IMR-90 (cell line): Measurements from ENCODE around the gene SPART. TPM values are rescaled to one million over a fixed set of nuclear protein-coding genes. Genes with fewer than 3 reads are reported as not detected.

ENCODE experiments used
- ATAC-seq: fragments of 200-7000 bp; cut with Tn5 transposase; 2 replicates; pipeline ENCODE4 v1.9.1; 2020; ENCODE audit warnings: low read depth, mild to moderate bottlenecking, moderate library complexity
- BruUV-seq: library from RNA; stranded (reverse); fragments of 400-500 nt; replicated peaks from 2 replicates; lab custom pipeline; 2021; lab: Mats Ljungman, UMichigan
- CTCF ChIA-PET: fragments of 300-600 bp; formaldehyde crosslinking; extraction: SDS; loops from one replicate; lab custom pipeline; 2021; ENCODE audit warnings: antibody characterized with exemption; lab: Yijun Ruan, JAX
- POLR2A ChIA-PET: fragments of 300-600 bp; sonication (Branson Sonifier 250); formaldehyde crosslinking; loops from one replicate; lab custom pipeline; 2022; ENCODE audit warnings: antibody characterized with exemption; ENCODE audit not compliant: unreplicated experiment; lab: Charles Lee
- DNase-seq: peaks from one replicate; pipeline ENCODE4 v3.0.0; 2013
- H2AFZ ChIP-seq: replicated peaks from 2 replicates; pipeline ENCODE3; 2013; ENCODE audit warnings: low read length, mild to moderate bottlenecking; ENCODE audit not compliant: poor library complexity
- H2AK5ac ChIP-seq: 2 replicates; pipeline ENCODE4 v1.6.1; 2013; ENCODE audit warnings: low read depth, low read length, inconsistent platforms
- H2AK9ac ChIP-seq: replicated peaks from 2 replicates; pipeline ENCODE3; 2013; ENCODE audit warnings: mild to moderate bottlenecking, low read depth, low read length, moderate library complexity; ENCODE audit not compliant: poor library complexity
- H2BK120ac ChIP-seq: 2 replicates; pipeline ENCODE4 v1.6.1; 2013; ENCODE audit warnings: low read depth, low read length, inconsistent platforms
- H2BK15ac ChIP-seq: 3 replicates; pipeline ENCODE4 v1.6.1; 2013; ENCODE audit warnings: low read depth, low read length, inconsistent platforms
- H2BK20ac ChIP-seq: 2 replicates; pipeline ENCODE4 v1.6.1; 2013; ENCODE audit warnings: low read depth, mild to moderate bottlenecking, inconsistent platforms, low read length, moderate library complexity
- H2BK5ac ChIP-seq: 2 replicates; pipeline ENCODE4 v1.6.1; 2013; ENCODE audit warnings: mild to moderate bottlenecking, low read depth, low read length, inconsistent platforms; ENCODE audit not compliant: poor library complexity, severe bottlenecking
- H3K14ac ChIP-seq: replicated peaks from 2 replicates; pipeline ENCODE4 v1.6.1; 2013; ENCODE audit warnings: low read depth, low read length, inconsistent platforms
- H3K18ac ChIP-seq: 2 replicates; pipeline ENCODE4 v1.6.1; 2013; ENCODE audit warnings: low read depth, low read length, control low read depth
- H3K23ac ChIP-seq: 2 replicates; pipeline ENCODE4 v1.6.1; 2013; ENCODE audit warnings: low read depth, low read length, inconsistent platforms
- H3K27ac ChIP-seq: 2 replicates; pipeline ENCODE4 v1.5.1; 2013; ENCODE audit warnings: mild to moderate bottlenecking, control low read depth, low read length; ENCODE audit not compliant: insufficient read depth
- H3K27me3 ChIP-seq: 2 replicates; pipeline ENCODE4 v1.6.1; 2013; ENCODE audit warnings: low read length; ENCODE audit not compliant: control insufficient read depth, insufficient read depth
- H3K36me3 ChIP-seq: 2 replicates; pipeline ENCODE4 v1.6.1; 2013; ENCODE audit warnings: low read length, mixed read lengths; ENCODE audit not compliant: control insufficient read depth, insufficient read depth
- H3K4ac ChIP-seq: 2 replicates; pipeline ENCODE4 v1.6.1; 2013; ENCODE audit warnings: low read depth, low read length, inconsistent platforms
- H3K4me1 ChIP-seq: 2 replicates; pipeline ENCODE4 v1.6.1; 2013; ENCODE audit warnings: low read length, mixed read lengths; ENCODE audit not compliant: control insufficient read depth, insufficient read depth
- H3K4me2 ChIP-seq: 2 replicates; pipeline ENCODE4 v1.6.1; 2013; ENCODE audit warnings: low read depth, mild to moderate bottlenecking, control low read depth, low read length, moderate library complexity
- H3K4me3 ChIP-seq: 2 replicates; pipeline ENCODE4 v1.5.1; 2013; ENCODE audit warnings: low read depth, mild to moderate bottlenecking, control low read depth, low read length, moderate library complexity; ENCODE audit not compliant: insufficient read depth
- H3K56ac ChIP-seq: 2 replicates; pipeline ENCODE4 v1.6.1; 2013; ENCODE audit warnings: low read length, inconsistent platforms; ENCODE audit not compliant: insufficient read depth; ENCODE audit errors: extremely low read depth
- H3K79me1 ChIP-seq, 2 experiments: 2 replicates each; pipeline ENCODE4 v1.6.1; 2013; ENCODE audit warnings: low read length in 2 of 2, inconsistent platforms in 1 of 2, low read depth in 1 of 2
- H3K9ac ChIP-seq: 2 replicates; pipeline ENCODE4 v1.6.1; 2013; ENCODE audit warnings: low read depth, low read length, control low read depth
- H3K9me1 ChIP-seq: 2 replicates; pipeline ENCODE4 v1.6.1; 2013; ENCODE audit warnings: low read length, inconsistent platforms; ENCODE audit not compliant: insufficient read depth
- H3K9me3 ChIP-seq: 2 replicates; pipeline ENCODE4 v1.6.1; 2013; ENCODE audit warnings: low read length; ENCODE audit not compliant: control insufficient read depth, insufficient read depth
- H4K20me1 ChIP-seq: 2 replicates; pipeline ENCODE4 v1.6.1; 2013; ENCODE audit warnings: low read length, inconsistent platforms; ENCODE audit not compliant: insufficient read depth
- H4K5ac ChIP-seq: 2 replicates; pipeline ENCODE4 v1.6.1; 2013; ENCODE audit warnings: mild to moderate bottlenecking, low read depth, low read length, control low read depth
- H4K8ac ChIP-seq, 2 experiments: 2 replicates each; pipeline ENCODE4 v1.6.1; 2013; ENCODE audit warnings: low read depth in 2 of 2, low read length in 2 of 2, control low read depth in 1 of 2, inconsistent platforms in 1 of 2
- H4K91ac ChIP-seq: 2 replicates; pipeline ENCODE4 v1.6.1; 2013; ENCODE audit warnings: low read depth, low read length, inconsistent platforms; ENCODE audit not compliant: insufficient read depth
- MAZ ChIP-seq: IDR thresholded peaks from 2 replicates; pipeline ENCODE4 v1.6.1; 2012; ENCODE audit warnings: low read depth, mild to moderate bottlenecking, low read length, improper control_type of control experiment, moderate library complexity, borderline replicate concordance
- RAD21 ChIP-seq: IDR thresholded peaks from 2 replicates; pipeline ENCODE4 v1.6.1; 2012; ENCODE audit warnings: low read length, improper control_type of control experiment
- RCOR1 ChIP-seq: IDR thresholded peaks from 2 replicates; pipeline ENCODE4 v1.6.1; 2012; ENCODE audit warnings: mild to moderate bottlenecking, low read length, improper control_type of control experiment; ENCODE audit not compliant: insufficient replicate concordance
- RFX5 ChIP-seq: IDR thresholded peaks from 2 replicates; pipeline ENCODE4 v1.8.0; 2012; ENCODE audit warnings: low read depth, mild to moderate bottlenecking, low read length, moderate library complexity
- SMC3 ChIP-seq: fragments of 150-350 bp; IDR thresholded peaks from 2 replicates; pipeline ENCODE4 v1.6.1; 2016; ENCODE audit warnings: low read depth, mild to moderate bottlenecking, antibody characterized with exemption, low read length, moderate library complexity
- WGBS, 2 experiments: methylation state at CpG; one replicate each; pipeline versions ENCODE4 v1.1.5 to v1.1.7; 2013; ENCODE audit warnings: missing lambda C conversion rate in 2 of 2; ENCODE audit not compliant: insufficient read length in 1 of 2; ENCODE audit errors: extremely low coverage in 2 of 2; 5-methylcytosine and 5-hydroxymethylcytosine counted together
- dilution Hi-C: fragments of 300-500 bp; cut with HindIII; formaldehyde crosslinking; loops from one replicate; pipeline ENCODE4 v1.14.3; 2018; ENCODE audit warnings: low sequenced_read_pairs; ENCODE audit not compliant: unreplicated experiment
- in situ Hi-C: fragments of 300-500 bp; cut with MboI; formaldehyde crosslinking; loops from 3 replicates; pipeline ENCODE4 v1.14.3; 2019; ENCODE audit warnings: low sequenced_read_pairs, inconsistent platforms, mixed read lengths
- intact Hi-C: fragments of 100-400 bp; cut with micrococcal nuclease; formaldehyde crosslinking; loops from 2 replicates; pipeline ENCODE4 v1.10.0; 2022
- polyA plus RNA-seq, 3 experiments: library from polyadenylated mRNA; depleted of rRNA; stranded (reverse); fragments of >200 nt; gene quantifications; 2 replicates each; pipeline ENCODE4 v1.2.3, GENCODE V29; 2012; ENCODE audit warnings: low replicate concordance in 1 of 3
- total RNA-seq: library from RNA; depleted of rRNA; stranded (reverse); fragments of >200 nt; gene quantifications from 2 replicates; pipeline ENCODE4 v1.2.3, GENCODE V29; 2012
- TF ChIP-seq, protein P1 (sequence below): fragments of 150-350 bp; IDR thresholded peaks from 2 replicates; pipeline ENCODE4 v1.6.1; 2016; ENCODE audit warnings: low read depth, mild to moderate bottlenecking, low read length, moderate library complexity, borderline replicate concordance
- TF ChIP-seq, protein P2 (sequence below): fragments of 150-350 bp; IDR thresholded peaks from 2 replicates; pipeline ENCODE4 v1.6.1; 2017; ENCODE audit warnings: mild to moderate bottlenecking, antibody characterized with exemption, low read length, low read depth

Gene SPART
- total and polyA plus RNA-seq, 2 of the 4 experiments (the other 2 are of a cell fraction), result 43.8 to 110 TPM

DNA sequence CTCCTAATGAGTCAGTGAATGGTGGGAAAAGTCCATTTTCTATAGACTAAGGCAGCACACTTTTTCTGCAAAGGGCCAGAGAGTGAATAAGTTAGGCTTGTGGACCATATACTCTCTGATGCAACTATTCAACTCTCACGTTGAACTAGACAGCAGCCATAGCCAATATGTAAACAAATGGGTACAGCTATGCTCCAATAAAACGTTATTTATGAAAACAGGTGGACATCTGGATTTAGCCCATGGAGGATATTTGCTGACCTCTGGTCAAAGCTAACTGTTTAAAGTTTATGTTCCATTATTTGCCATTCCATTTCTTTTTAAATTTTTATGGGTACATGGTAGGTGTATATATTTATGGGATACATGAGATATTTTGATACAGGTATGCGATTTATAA lies 43.9 kb downstream of the SPART start:
- Histone ChIP-seq H3K18ac (no peak overlapping the region), H3K4ac (no peak overlapping the region), H3K56ac (no peak overlapping the region), H4K5ac (no peak overlapping the region), H3K9me3 (no peaks in the 10 kb centered on the region), H3K4me2 (no peak overlapping the region), H3K4me1 (peaks cover 4% of the 10 kb centered on the region; the same call in 1 of the 2 replicates), H2BK120ac (no peak overlapping the region), H4K20me1 (no peaks in the 10 kb centered on the region; the same call in 1 of the 2 replicates), H4K8ac (no peak overlapping the region), H2BK20ac (no peak overlapping the region), H2BK5ac (no peak overlapping the region), H2AK5ac (no peak overlapping the region), H3K36me3 (peaks cover 8% of the 10 kb centered on the region), H3K23ac (no peak overlapping the region), H3K9ac (no peak overlapping the region), H3K27ac (no peak overlapping the region), H2AFZ (no peak overlapping the region), H2BK15ac (no peak overlapping the region), H3K9me1 (no peaks in the 10 kb centered on the region), H3K4me3 (no peak overlapping the region), H3K14ac (no peak overlapping the region), H2AK9ac (no peak overlapping the region), H3K79me1 (peaks cover 0 to 4% of the 10 kb centered on the region in 2 experiments; a peak in 1 of 4 replicates), H3K27me3 (no peaks in the 10 kb centered on the region), H4K91ac (no peak overlapping the region)
- TF ChIP-seq, protein P1, sequence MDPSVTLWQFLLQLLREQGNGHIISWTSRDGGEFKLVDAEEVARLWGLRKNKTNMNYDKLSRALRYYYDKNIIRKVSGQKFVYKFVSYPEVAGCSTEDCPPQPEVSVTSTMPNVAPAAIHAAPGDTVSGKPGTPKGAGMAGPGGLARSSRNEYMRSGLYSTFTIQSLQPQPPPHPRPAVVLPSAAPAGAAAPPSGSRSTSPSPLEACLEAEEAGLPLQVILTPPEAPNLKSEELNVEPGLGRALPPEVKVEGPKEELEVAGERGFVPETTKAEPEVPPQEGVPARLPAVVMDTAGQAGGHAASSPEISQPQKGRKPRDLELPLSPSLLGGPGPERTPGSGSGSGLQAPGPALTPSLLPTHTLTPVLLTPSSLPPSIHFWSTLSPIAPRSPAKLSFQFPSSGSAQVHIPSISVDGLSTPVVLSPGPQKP, result no peak
- TF ChIP-seq MAZ (no peak), RAD21 (no peak), RFX5 (no peak), RCOR1 (no peak), SMC3 (no peak)
- TF ChIP-seq, protein P2, sequence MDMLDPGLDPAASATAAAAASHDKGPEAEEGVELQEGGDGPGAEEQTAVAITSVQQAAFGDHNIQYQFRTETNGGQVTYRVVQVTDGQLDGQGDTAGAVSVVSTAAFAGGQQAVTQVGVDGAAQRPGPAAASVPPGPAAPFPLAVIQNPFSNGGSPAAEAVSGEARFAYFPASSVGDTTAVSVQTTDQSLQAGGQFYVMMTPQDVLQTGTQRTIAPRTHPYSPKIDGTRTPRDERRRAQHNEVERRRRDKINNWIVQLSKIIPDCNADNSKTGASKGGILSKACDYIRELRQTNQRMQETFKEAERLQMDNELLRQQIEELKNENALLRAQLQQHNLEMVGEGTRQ, result no peak
- POLR2A ChIA-PET, result no interaction called here
- intact Hi-C loops, result loop anchor here (5.0 kb wide), 1 partner anchor 35 kb away; no protein-coding TSS in a partner anchor
- ATAC-seq (no peak), DNase-seq (no peak)
- in situ Hi-C loops, result no loop called here
- no TSS peak for BruUV-seq
- WGBS, 2 experiments, result no CpG with 5 or more reads among the region's 3 CpGs
- dilution Hi-C loops, result no loop called here
- CTCF ChIA-PET, result interaction anchor here (0.6 kb wide), 1 partner anchor 589 kb away, joined by 4 read pairs; no protein-coding TSS in a partner anchor
